Amygdala (tissue), 56 donors: Measurements from ENCODE around the gene SPDYE9.
"Not testable (repeated sequence)": the region's sequence is repeated elsewhere in the genome, so short reads cannot be mapped to it uniquely, and the experiment has no call there.

ENCODE experiments used
- DNase-seq, 56 donors: peaks; one replicate each; lab custom pipeline; 2025; lab: John Stamatoyannopoulos, UW

Gene SPDYE9

GRCh38 chr7:73085938-73086337, at the start of gene SPDYE9:
Gene SPDYE9 (minus strand): TSS chr7:73086038. CDS start chr7:73084238, 1,800 bp downstream.
- DNase-seq: not testable (repeated sequence)

GRCh38 chr7:73134866-73135265, 49.0 kb upstream of the SPDYE9 start:
- not testable (repeated sequence) for DNase-seq

- DNase-seq: not testable (repeated sequence)
These were observed 46.9 kb upstream of the SPDYE9 start for GRCh38 chr7:73132651-73133217.

GRCh38 chr7:73130612-73131011, 44.8 kb upstream of the SPDYE9 start:
- DNase-seq: not testable (repeated sequence)

- not testable (repeated sequence) for DNase-seq
These were observed 38.3 kb upstream of the SPDYE9 start for GRCh38 chr7:73124126-73124525.

- DNase-seq: not testable (repeated sequence)
These were observed 37.1 kb upstream of the SPDYE9 start for GRCh38 chr7:73122778-73123447.

- not testable (repeated sequence) for DNase-seq
These were observed 32.3 kb upstream of the SPDYE9 start for GRCh38 chr7:73118155-73118554.

GRCh38 chr7:73057811-73058210, 28.0 kb downstream of the SPDYE9 start, which contains the start of gene SPDYE11:
Gene SPDYE11 (minus strand): TSS chr7:73057911. CDS start chr7:73056111, 1,800 bp downstream.
- not testable (repeated sequence) for DNase-seq

- not testable (repeated sequence) for DNase-seq
These were observed 56.2 kb downstream of the SPDYE9 start, which contains the start of gene SPDYE8 for GRCh38 chr7:73029666-73030065. Gene SPDYE8 (minus strand): TSS chr7:73029766. CDS start chr7:73027966, 1,800 bp downstream.
